Neural cell (in vitro differentiated cells): ENCODE results near the gene ACER1. TPM values are rescaled to one million over a fixed set of nuclear protein-coding genes. Genes with fewer than 3 reads are reported as not detected.

Experiments
- H2AFZ ChIP-seq: fragments of 200-600, 300-800 bp; sonication (generic), shearing (Covaris generic); 2 replicates; pipeline ENCODE4 v1.6.0; 2014; ENCODE audit warnings: low read depth, mild to moderate bottlenecking, antibody characterized with exemption, low read length, moderate library complexity
- H3F3A ChIP-seq: fragments of 200-600 bp; shearing (Covaris generic); 2 replicates; pipeline ENCODE4 v1.6.1; 2016; ENCODE audit warnings: mild to moderate bottlenecking, moderate library complexity, mixed read lengths, antibody characterized with exemption, low read length; ENCODE audit not compliant: insufficient read depth, poor library complexity, severe bottlenecking
- H3K27ac ChIP-seq: fragments of 200-600, 300-800 bp; sonication (generic), shearing (Covaris generic); 2 replicates; pipeline ENCODE4 v1.5.1; 2014; ENCODE audit warnings: mild to moderate bottlenecking, low read length, moderate library complexity
- H3K27me3 ChIP-seq: fragments of 300-800, 200-600 bp; sonication (generic), shearing (Covaris generic); 2 replicates; pipeline ENCODE4 v1.6.0; 2014; ENCODE audit warnings: mild to moderate bottlenecking, low read depth, low read length, moderate library complexity; ENCODE audit not compliant: insufficient read depth
- H3K36me3 ChIP-seq: fragments of 300-800, 200-600 bp; sonication (generic), shearing (Covaris generic); 2 replicates; pipeline ENCODE4 v1.5.1; 2014; ENCODE audit warnings: mild to moderate bottlenecking, antibody characterized with exemption, low read length, moderate library complexity; ENCODE audit not compliant: insufficient read depth
- H3K4me2 ChIP-seq: fragments of 300-800, 200-600 bp; sonication (generic), shearing (Covaris generic); 2 replicates; pipeline ENCODE4 v1.6.0; 2014; ENCODE audit warnings: mild to moderate bottlenecking, low read length
- H3K4me3 ChIP-seq: fragments of 300-800, 200-600 bp; sonication (generic), shearing (Covaris generic); 2 replicates; pipeline ENCODE4 v1.5.1; 2014; ENCODE audit warnings: mild to moderate bottlenecking, low read length, moderate library complexity
- H3K79me2 ChIP-seq: fragments of 200-600 bp; shearing (Covaris generic); replicated peaks from 2 replicates; pipeline ENCODE4 v1.6.0; 2014; ENCODE audit warnings: mild to moderate bottlenecking, low read length, moderate library complexity; ENCODE audit not compliant: insufficient read depth
- H3K9ac ChIP-seq: fragments of 300-800, 200-600 bp; sonication (generic), shearing (Covaris generic); 2 replicates; pipeline ENCODE4 v1.6.1; 2016; ENCODE audit warnings: mild to moderate bottlenecking, low read length, mixed read lengths
- H3K9me2 ChIP-seq: fragments of 200-600 bp; shearing (Covaris generic); 2 replicates; pipeline ENCODE4 v1.6.1; 2016; ENCODE audit warnings: mild to moderate bottlenecking, low read length, mixed read lengths; ENCODE audit not compliant: insufficient read depth
- H3K9me3 ChIP-seq: fragments of 200-600, 300-800 bp; sonication (generic), shearing (Covaris generic); 2 replicates; pipeline ENCODE4 v1.6.1; 2016; ENCODE audit warnings: mild to moderate bottlenecking, mixed run types, low read length, moderate library complexity, mixed read lengths
- H4K20me1 ChIP-seq: fragments of 200-600 bp; shearing (Covaris generic); 2 replicates; pipeline ENCODE4 v1.6.1; 2016; ENCODE audit warnings: mild to moderate bottlenecking, mixed run types; ENCODE audit not compliant: insufficient read depth
- EP300 ChIP-seq: fragments of 450-650 bp; conservative IDR thresholded peaks from 2 replicates; pipeline ENCODE4 v1.6.1; 2014; ENCODE audit warnings: antibody characterized with exemption, mild to moderate bottlenecking, moderate library complexity; ENCODE audit not compliant: poor library complexity, severe bottlenecking
- EZH2 ChIP-seq: fragments of 200-600, 300-800 bp; shearing (Covaris generic), sonication (generic); IDR thresholded peaks from 2 replicates; pipeline ENCODE4 v1.6.1; 2014; ENCODE audit warnings: antibody characterized with exemption, low read length, borderline replicate concordance, mild to moderate bottlenecking; ENCODE audit not compliant: insufficient read depth, poor library complexity, severe bottlenecking
- MXI1 ChIP-seq: fragments of 450-650 bp; conservative IDR thresholded peaks from 2 replicates; pipeline ENCODE4 v1.6.1; 2014; ENCODE audit warnings: antibody characterized with exemption, mild to moderate bottlenecking; ENCODE audit not compliant: poor library complexity, severe bottlenecking
- POLR2AphosphoS5 ChIP-seq: IDR thresholded peaks from 2 replicates; pipeline ENCODE4 v1.6.1; 2012
- RAD21 ChIP-seq: fragments of 450-650 bp; conservative IDR thresholded peaks from 2 replicates; pipeline ENCODE4 v1.6.1; 2014; ENCODE audit warnings: antibody characterized with exemption, mild to moderate bottlenecking, moderate library complexity
- SMC3 ChIP-seq: fragments of 450-650 bp; conservative IDR thresholded peaks from 2 replicates; pipeline ENCODE4 v1.6.1; 2014; ENCODE audit warnings: antibody characterized with exemption, mild to moderate bottlenecking, moderate library complexity; ENCODE audit not compliant: poor library complexity
- TAF1 ChIP-seq: IDR thresholded peaks from 2 replicates; pipeline ENCODE4 v1.6.1; 2012; ENCODE audit warnings: low read depth
- polyA plus RNA-seq: library from polyadenylated mRNA; depleted of rRNA; stranded (reverse); fragments of >200 nt; gene quantifications from 2 replicates; pipeline ENCODE4 v1.2.3, GENCODE V29; 2014
- TF ChIP-seq, protein P1 (sequence below): fragments of 450-650 bp; IDR thresholded peaks from 2 replicates; pipeline ENCODE4 v1.5.1; 2014; ENCODE audit warnings: antibody characterized with exemption, mild to moderate bottlenecking, moderate library complexity; ENCODE audit not compliant: poor library complexity, severe bottlenecking
- TF ChIP-seq, protein P2 (sequence below): IDR thresholded peaks from 2 replicates; pipeline ENCODE4 v1.6.1; 2012; ENCODE audit warnings: borderline replicate concordance

ACER1 gene
- polyA plus RNA-seq, 1 donor from 2014 or later, result not detected

DNA sequence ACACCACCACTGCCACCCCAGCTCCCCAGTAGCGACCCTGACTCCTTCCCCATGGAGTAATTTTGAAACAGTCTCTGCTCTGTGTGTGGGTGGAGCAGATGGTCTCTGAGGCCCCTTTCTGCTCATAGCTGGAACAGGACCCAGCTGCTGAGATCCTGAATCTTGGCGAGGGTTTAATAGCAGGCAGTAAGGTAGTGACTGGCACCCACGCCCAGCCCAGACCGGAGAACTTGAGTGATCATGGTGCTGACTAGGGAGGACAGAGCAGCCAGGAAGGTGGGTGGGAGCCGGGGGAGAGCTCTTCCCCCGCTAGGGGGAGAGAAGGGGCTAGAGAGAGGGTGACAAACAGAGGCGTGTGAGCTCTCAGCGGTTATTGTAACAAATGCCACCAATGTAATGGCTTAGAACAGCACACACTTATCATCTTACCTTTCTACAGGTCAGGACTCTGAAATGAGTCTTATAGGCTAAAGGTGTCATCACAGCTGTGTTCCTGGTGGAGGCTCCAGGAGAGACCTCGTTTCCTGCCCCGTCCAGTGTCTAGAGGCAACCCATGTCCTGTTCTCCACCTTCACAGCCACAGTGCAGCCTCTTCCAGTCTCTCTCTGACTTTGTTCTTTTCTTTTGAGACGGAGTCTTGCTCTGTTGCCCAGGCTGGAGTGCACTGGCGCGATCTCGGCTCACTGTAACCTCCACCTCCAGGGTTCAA lies 7.2 kb upstream of the ACER1 start:
- Histone ChIP-seq H3K9me2 (no peaks in the 10 kb centered on the region), H3K79me2 (no peaks in the 10 kb centered on the region), H3K36me3 (no peaks in the 10 kb centered on the region), H3K4me3 (no peak overlapping the region), H3K27ac (no peak overlapping the region), H3K9ac (no peak overlapping the region), H3K4me2 (no peak overlapping the region), H3K9me3 (no peaks in the 10 kb centered on the region), H3F3A (no peaks in the 10 kb centered on the region), H4K20me1 (no peaks in the 10 kb centered on the region), H3K27me3 (no peaks in the 10 kb centered on the region), H2AFZ (no peak overlapping the region)
- TF ChIP-seq, protein P1, sequence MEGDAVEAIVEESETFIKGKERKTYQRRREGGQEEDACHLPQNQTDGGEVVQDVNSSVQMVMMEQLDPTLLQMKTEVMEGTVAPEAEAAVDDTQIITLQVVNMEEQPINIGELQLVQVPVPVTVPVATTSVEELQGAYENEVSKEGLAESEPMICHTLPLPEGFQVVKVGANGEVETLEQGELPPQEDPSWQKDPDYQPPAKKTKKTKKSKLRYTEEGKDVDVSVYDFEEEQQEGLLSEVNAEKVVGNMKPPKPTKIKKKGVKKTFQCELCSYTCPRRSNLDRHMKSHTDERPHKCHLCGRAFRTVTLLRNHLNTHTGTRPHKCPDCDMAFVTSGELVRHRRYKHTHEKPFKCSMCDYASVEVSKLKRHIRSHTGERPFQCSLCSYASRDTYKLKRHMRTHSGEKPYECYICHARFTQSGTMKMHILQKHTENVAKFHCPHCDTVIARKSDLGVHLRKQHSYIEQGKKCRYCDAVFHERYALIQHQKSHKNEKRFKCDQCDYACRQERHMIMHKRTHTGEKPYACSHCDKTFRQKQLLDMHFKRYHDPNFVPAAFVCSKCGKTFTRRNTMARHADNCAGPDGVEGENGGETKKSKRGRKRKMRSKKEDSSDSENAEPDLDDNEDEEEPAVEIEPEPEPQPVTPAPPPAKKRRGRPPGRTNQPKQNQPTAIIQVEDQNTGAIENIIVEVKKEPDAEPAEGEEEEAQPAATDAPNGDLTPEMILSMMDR, result no peak
- TF ChIP-seq EZH2, result no peak
- no peak for TF ChIP-seq SMC3
- no peak for TF ChIP-seq POLR2AphosphoS5
- TF ChIP-seq, protein P2, sequence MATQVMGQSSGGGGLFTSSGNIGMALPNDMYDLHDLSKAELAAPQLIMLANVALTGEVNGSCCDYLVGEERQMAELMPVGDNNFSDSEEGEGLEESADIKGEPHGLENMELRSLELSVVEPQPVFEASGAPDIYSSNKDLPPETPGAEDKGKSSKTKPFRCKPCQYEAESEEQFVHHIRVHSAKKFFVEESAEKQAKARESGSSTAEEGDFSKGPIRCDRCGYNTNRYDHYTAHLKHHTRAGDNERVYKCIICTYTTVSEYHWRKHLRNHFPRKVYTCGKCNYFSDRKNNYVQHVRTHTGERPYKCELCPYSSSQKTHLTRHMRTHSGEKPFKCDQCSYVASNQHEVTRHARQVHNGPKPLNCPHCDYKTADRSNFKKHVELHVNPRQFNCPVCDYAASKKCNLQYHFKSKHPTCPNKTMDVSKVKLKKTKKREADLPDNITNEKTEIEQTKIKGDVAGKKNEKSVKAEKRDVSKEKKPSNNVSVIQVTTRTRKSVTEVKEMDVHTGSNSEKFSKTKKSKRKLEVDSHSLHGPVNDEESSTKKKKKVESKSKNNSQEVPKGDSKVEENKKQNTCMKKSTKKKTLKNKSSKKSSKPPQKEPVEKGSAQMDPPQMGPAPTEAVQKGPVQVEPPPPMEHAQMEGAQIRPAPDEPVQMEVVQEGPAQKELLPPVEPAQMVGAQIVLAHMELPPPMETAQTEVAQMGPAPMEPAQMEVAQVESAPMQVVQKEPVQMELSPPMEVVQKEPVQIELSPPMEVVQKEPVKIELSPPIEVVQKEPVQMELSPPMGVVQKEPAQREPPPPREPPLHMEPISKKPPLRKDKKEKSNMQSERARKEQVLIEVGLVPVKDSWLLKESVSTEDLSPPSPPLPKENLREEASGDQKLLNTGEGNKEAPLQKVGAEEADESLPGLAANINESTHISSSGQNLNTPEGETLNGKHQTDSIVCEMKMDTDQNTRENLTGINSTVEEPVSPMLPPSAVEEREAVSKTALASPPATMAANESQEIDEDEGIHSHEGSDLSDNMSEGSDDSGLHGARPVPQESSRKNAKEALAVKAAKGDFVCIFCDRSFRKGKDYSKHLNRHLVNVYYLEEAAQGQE, result no peak
- TF ChIP-seq RAD21, result no peak
- TF ChIP-seq MXI1, result no peak
- TF ChIP-seq TAF1, result no peak
- TF ChIP-seq EP300, result no peak

DNA sequence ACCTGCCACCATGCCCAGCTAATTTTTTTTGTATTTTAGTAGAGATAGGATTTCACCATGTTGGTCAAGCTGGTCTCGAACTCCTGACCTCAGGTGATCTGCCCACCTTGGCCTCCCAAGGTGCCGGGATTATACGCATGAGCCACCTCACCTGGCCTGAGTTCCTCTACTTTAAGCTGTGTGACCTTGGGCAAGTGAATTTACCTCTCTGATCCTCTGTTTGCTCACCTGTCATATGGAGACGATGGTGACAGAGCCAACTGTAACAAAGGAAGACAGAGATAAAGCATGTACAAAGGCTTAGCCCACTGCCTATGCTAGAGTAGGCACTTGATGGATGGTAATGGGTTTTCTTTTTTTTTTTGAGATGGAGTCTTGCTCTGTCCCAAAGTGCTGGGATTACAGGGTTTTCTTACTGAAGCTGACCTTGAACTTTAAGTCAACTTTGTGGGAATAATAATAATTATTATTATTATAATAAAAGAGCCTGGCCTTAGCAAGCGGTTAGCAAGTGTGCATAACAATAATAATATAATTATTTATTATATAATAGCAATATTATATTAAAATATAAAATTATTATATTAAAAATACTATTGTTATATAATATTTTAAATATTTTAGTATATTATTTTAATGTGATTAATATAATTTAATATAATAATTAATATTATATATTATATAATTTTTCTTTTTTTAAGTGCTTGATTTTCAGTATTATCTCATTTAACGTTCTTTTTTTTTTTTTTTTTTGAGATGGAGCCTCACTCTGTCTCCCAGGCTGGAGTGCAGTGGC lies 1.3 kb upstream of the ACER1 start:
- H2AFZ ChIP-seq, result no peak overlapping the region
- no peaks in the 10 kb centered on the region for H3K36me3 ChIP-seq
- H3K27me3 ChIP-seq, result no peaks in the 10 kb centered on the region
- no peaks in the 10 kb centered on the region for H3K79me2 ChIP-seq
- H3F3A ChIP-seq, result no peaks in the 10 kb centered on the region
- H4K20me1 ChIP-seq, result no peaks in the 10 kb centered on the region
- no peak overlapping the region for H3K4me3 ChIP-seq
- no peak overlapping the region for H3K27ac ChIP-seq
- H3K9ac ChIP-seq, result no peak overlapping the region
- H3K9me2 ChIP-seq, result no peaks in the 10 kb centered on the region
- H3K9me3 ChIP-seq, result no peaks in the 10 kb centered on the region
- H3K4me2 ChIP-seq, result no peak overlapping the region
- TF ChIP-seq RAD21, result no peak
- TF ChIP-seq, protein P2, result no peak
- no peak for TF ChIP-seq POLR2AphosphoS5
- TF ChIP-seq MXI1, result no peak
- TF ChIP-seq SMC3, result no peak
- TF ChIP-seq EZH2, result no peak
- TF ChIP-seq, protein P1, result no peak
- TF ChIP-seq TAF1, result no peak
- no peak for TF ChIP-seq EP300
